Heart right ventricle (tissue), 16 donors: ENCODE results near the gene MIS18A. TPM values are rescaled to one million over a fixed set of nuclear protein-coding genes. Genes with fewer than 3 reads are reported as not detected.
A peak's percentile ranks its signal among the peaks of the same experiment; 100 is the strongest.

Source experiments
- ATAC-seq, 8 donors: fragments of 200-7000 bp; cut with Tn5 transposase; one replicate each; pipeline ENCODE4 v1.9.1; 2020; ENCODE audit warnings: mild to moderate bottlenecking in 8 of 8, moderate library complexity in 8 of 8, moderate number of reproducible peaks in 1 of 8
- DNase-seq, 2 donors: peaks; one replicate each; pipeline ENCODE4 v3.0.0-alpha.2; 2020
- H3K27ac ChIP-seq, 10 donors: fragments of 200-600 bp; sonication (generic) in 2 of 10; one replicate each; pipeline versions ENCODE4 v1.5.0 to v1.8.0; 2020 to 2022; ENCODE audit warnings: mild to moderate bottlenecking in 3 of 10
- H3K27me3 ChIP-seq, 7 donors: fragments of 200-600 bp; one replicate each; pipeline ENCODE4 v1.8.0; 2021 to 2022; ENCODE audit warnings: mild to moderate bottlenecking in 2 of 7
- H3K36me3 ChIP-seq, 9 donors: fragments of 200-600 bp; sonication (generic) in 1 of 9; one replicate each; pipeline versions ENCODE4 v1.5.0 to v1.8.0; 2020 to 2022; ENCODE audit warnings: mild to moderate bottlenecking in 2 of 9
- H3K4me1 ChIP-seq, 9 donors: fragments of 200-600 bp; sonication (generic) in 1 of 9; one replicate each; pipeline versions ENCODE4 v1.5.0 to v1.8.0; 2020 to 2022; ENCODE audit warnings: mild to moderate bottlenecking in 4 of 9
- H3K4me3 ChIP-seq, 10 donors: fragments of 200-600 bp; sonication (generic) in 2 of 10; one replicate each; pipeline versions ENCODE4 v1.5.0 to v1.8.0; 2020 to 2022; ENCODE audit warnings: mild to moderate bottlenecking in 7 of 10, moderate library complexity in 2 of 10
- H3K9me3 ChIP-seq, 11 donors: fragments of 200-600 bp in 10 of 11; sonication (generic) in 2 of 11; one replicate each; pipeline versions ENCODE4 v1.5.0 to v1.8.0; 2013 to 2022; ENCODE audit warnings: mild to moderate bottlenecking in 2 of 11, control low read depth in 1 of 11, moderate library complexity in 1 of 11
- CTCF ChIP-seq, 9 donors: fragments of 200-600 bp; sonication (generic) in 2 of 9; IDR thresholded peaks; one replicate each; pipeline versions ENCODE4 v1.5.0 to v1.8.0; 2021 to 2022; ENCODE audit warnings: antibody characterized with exemption in 9 of 9, mild to moderate bottlenecking in 5 of 9, moderate library complexity in 1 of 9
- WGBS, 2 donors: extraction: QIAGEN DNeasy Blood & Tissue Kit; methylation state at CpG; one replicate each; pipeline ENCODE4 v1.1.7; 2013; ENCODE audit warnings: inconsistent platforms in 1 of 2; 5-methylcytosine and 5-hydroxymethylcytosine counted together
- intact Hi-C, 10 donors: fragments of 100-400 bp; cut with DNase I; formaldehyde crosslinking; loops; one replicate each; pipeline versions ENCODE4 v1.11.1 to v1.14.2; 2022
- polyA plus RNA-seq, 2 donors: library from polyadenylated mRNA; stranded (reverse); fragments of 200-250 nt; gene quantifications; one replicate each; pipeline ENCODE4 v1.2.3, GENCODE V29; 2013
- total RNA-seq, 10 donors: library from RNA; stranded (reverse); fragmentation: NEBNext Ultra II Directional in 3 of 10; extraction: Animal tissue kit (Norgen Biotek cat#: 25700) in 3 of 10; gene quantifications; one replicate each; pipeline versions ENCODE4 v1.2.1 to v1.2.4, GENCODE V29; 2021 to 2023
- donor health status: Arrhythmogenic right ventricular cardiomyopathy.
- donor health status: ischemic (EF 13 %, LVEDD 7.1; RV severe dilation, severe dysfunction).
- donor health status: healthy with polysubstance abuse.
- donor health status: DM: no; HTN: yes; CAD: no.
- donor health status: DM: no; HTN: no; CAD: no.
- donor health status: ischemic (EF 25% LVEDD 6.9; RV normal size, moderate dysfunction).
- donor health status: ischemic (EF 25% LVEDD 5.7; RV mildly dilated, moderate dysfunction).
- donor health status: healthy.
- donor health status: DM: yes; HTN: yes; CAD: no.
- donor health status: Ischemic cardiomyopathy.
- donor health status: ischemic (EF 35%, LVEDD 5.7; RV mildly dilated, moderate dysfunction).
- donor health status: nonischemic (EF 11% LVEDD 7.7; RV severe dilation, severe dysfunction).
- donor health status: DM: yes; HTN: yes; CAD: no.
- donor health status: PGD.
- donor health status: ischemic (EF 29% LVEDD 5.4; RV normal size, mild dysfunction).
- donor health status: nonischemic (EF 23%, LVEDD 6.1; RV moderate dilation, normal function).

MIS18A gene
- total and polyA plus RNA-seq, 12 donors = 1.8 to 3.6 (median 2.7) TPM

- H3K4me1 ChIP-seq = no peaks in the 10 kb centered on the region
- 92 to 95% methylated on average over 41 of the region's 41 CpGs for WGBS, 2 donors
- H3K27ac ChIP-seq = no peak overlapping the region
- H3K4me3 ChIP-seq = no peak overlapping the region
- intact Hi-C loops = no loop called here
- TF ChIP-seq CTCF (IDR thresholded peaks at IDR 0.05) = no peak
- ATAC-seq = no peak
- H3K27me3 ChIP-seq = no peaks in the 10 kb centered on the region
- H3K36me3 ChIP-seq = peaks cover 0 to 8% (median 0%) of the 10 kb centered on the region in 9 donors
- DNase-seq = no peak
- no peaks in the 10 kb centered on the region for H3K9me3 ChIP-seq
Observed at GRCh38 chr21:32300117-32300681, 21.4 kb upstream of the MIS18A start.

- Histone ChIP-seq H3K4me3 (no peak overlapping the region), H3K27me3 (no peaks in the 10 kb centered on the region), H3K4me1 (no peaks in the 10 kb centered on the region), H3K27ac (no peak overlapping the region), H3K36me3 (peaks cover 0 to 8% (median 0%) of the 10 kb centered on the region in 9 donors), H3K9me3 (no peaks in the 10 kb centered on the region)
- 73 to 76% methylated on average over 6 of the region's 6 CpGs for WGBS, 2 donors
- ATAC-seq (no peak), DNase-seq (no peak)
- intact Hi-C loops = no loop called here
- no peak for TF ChIP-seq CTCF (IDR thresholded peaks at IDR 0.05)
Observed at GRCh38 chr21:32299695-32300094, 20.8 kb upstream of the MIS18A start.

GRCh38 chr21:32298658-32299081 is 19.8 kb upstream of the MIS18A start, which contains the start of gene MRAP:
TSS of gene MRAP (plus strand) at chr21:32298855. CDS start at chr21:32298972, 117 bp downstream.
- peak in 2 of 8 donors; percentile 39 to 60 for ATAC-seq
- Histone ChIP-seq H3K9me3 (no peaks in the 10 kb centered on the region), H3K4me1 (no peaks in the 10 kb centered on the region), H3K27ac (no peak within 1 kb of the TSS), H3K4me3 (no peak within 1 kb of the TSS), H3K27me3 (no peaks in the 10 kb centered on the region), H3K36me3 (peaks cover 0 to 8% (median 0%) of the 10 kb centered on the region in 9 donors)
- intact Hi-C loops = no loop called here
- no peak for TF ChIP-seq CTCF (IDR thresholded peaks at IDR 0.05)
- WGBS, 2 donors = 75 to 78% methylated on average over 14 of the region's 14 CpGs
- no peak for DNase-seq

GRCh38 chr21:32298148-32298559 is 19.3 kb upstream of the MIS18A start:
- no peaks in the 10 kb centered on the region for H3K27me3 ChIP-seq
- DNase-seq (no peak), ATAC-seq (peak in 2 of 8 donors; percentile 51 to 83)
- no peaks in the 10 kb centered on the region for H3K4me1 ChIP-seq
- peaks cover 0 to 8% (median 0%) of the 10 kb centered on the region in 9 donors for H3K36me3 ChIP-seq
- intact Hi-C loops = no loop called here
- no peak overlapping the region for H3K4me3 ChIP-seq
- WGBS, 2 donors = 78 to 82% methylated on average over 6 of the region's 6 CpGs
- H3K27ac ChIP-seq = no peak overlapping the region
- TF ChIP-seq CTCF (IDR thresholded peaks at IDR 0.05) = no peak
- no peaks in the 10 kb centered on the region for H3K9me3 ChIP-seq
